HCT116 (cell line): ENCODE measurements around the gene P4HA1. TPM values are rescaled to one million over a fixed set of nuclear protein-coding genes. Genes with fewer than 3 reads are reported as not detected.

Experiments
- ATAC-seq: fragments of 200-7000 bp; cut with Tn5 transposase; 2 replicates; pipeline ENCODE4 v1.9.1; 2020; ENCODE audit warnings: mild to moderate bottlenecking, moderate library complexity
- BruUV-seq: library from RNA; stranded (reverse); fragments of 400-500 nt; replicated peaks from 2 replicates; lab custom pipeline; 2021; lab: Mats Ljungman, UMichigan
- CTCF ChIA-PET: fragments of 300-600 bp; sonication (Branson Sonifier 250); formaldehyde crosslinking; loops from one replicate; lab custom pipeline; 2021; ENCODE audit warnings: antibody characterized with exemption; lab: Charles Lee
- POLR2A ChIA-PET: fragments of 300-600, 350-600 bp; sonication (Branson Sonifier 250); formaldehyde crosslinking; loops from one replicate; lab custom pipeline; 2021; ENCODE audit warnings: antibody characterized with exemption; lab: Charles Lee
- RAD21 ChIA-PET, 2 experiments: fragments of 300-600 bp; sonication (Branson Sonifier 250); formaldehyde crosslinking; loops; one replicate each; lab custom pipeline; 2023; ENCODE audit warnings: low total read pairs in 2 of 2; ENCODE audit not compliant: uncharacterized antibody in 2 of 2, unreplicated experiment in 2 of 2, low non-redundant PET in 1 of 2; lab: Charles Lee
- DNase-seq: peaks from one replicate; pipeline ENCODE4 v3.0.0-alpha.2; 2010; ENCODE audit warnings: low read depth, low spot score
- H2AFZ ChIP-seq: fragments of 200-600 bp; shearing (Covaris generic), sonication (generic); 2 replicates; pipeline ENCODE4 v1.6.1; 2017; ENCODE audit warnings: low read depth, mixed run types, mixed read lengths, antibody characterized with exemption, low read length; ENCODE audit not compliant: poor library complexity, severe bottlenecking
- H3K27ac ChIP-seq: 2 replicates; pipeline ENCODE4 v1.5.1; 2012; ENCODE audit warnings: low read depth, low read length
- H3K27me3 ChIP-seq: fragments of 200-600 bp; sonication (generic); 2 replicates; pipeline ENCODE4 v1.6.1; 2016; ENCODE audit warnings: mixed run types, low read length, mixed read lengths; ENCODE audit not compliant: insufficient read depth
- H3K36me3 ChIP-seq, 2 experiments: fragments of 200-500 bp in 1 of 2; fragments of 200-600 bp in 1 of 2; sonication (Bioruptor generic) in 1 of 2; sonication (generic) in 1 of 2; 2 replicates each; pipeline versions ENCODE4 v1.5.1 to v1.6.1; 2014 to 2016; ENCODE audit warnings: low read length in 2 of 2, inconsistent platforms in 1 of 2, mixed read lengths in 1 of 2, mixed run types in 1 of 2; ENCODE audit not compliant: insufficient read depth in 2 of 2, control insufficient read depth in 1 of 2
- H3K4me1 ChIP-seq, 2 experiments: fragments of 200-600 bp in 1 of 2; sonication (generic) in 1 of 2; 2 replicates each; pipeline versions ENCODE4 v1.5.1 to v1.6.1; 2012 to 2017; ENCODE audit warnings: low read length in 2 of 2, inconsistent platforms in 1 of 2, mild to moderate bottlenecking in 1 of 2, mixed read lengths in 1 of 2, mixed run types in 1 of 2, moderate library complexity in 1 of 2; ENCODE audit not compliant: insufficient read depth in 2 of 2, control insufficient read depth in 1 of 2
- H3K4me2 ChIP-seq: fragments of 200-600 bp; sonication (generic); 2 replicates; pipeline ENCODE4 v1.6.1; 2017; ENCODE audit warnings: mixed run types, low read length, mixed read lengths
- H3K4me3 ChIP-seq, 2 experiments: fragments of 200-600 bp in 1 of 2; sonication (generic) in 1 of 2; replicated peaks in 1 of 2; 2 replicates each; pipeline ENCODE4 v1.5.1; 2011 to 2016; ENCODE audit warnings: low read length in 2 of 2, control low read depth in 1 of 2, low read depth in 1 of 2, mild to moderate bottlenecking in 1 of 2, mixed read lengths in 1 of 2, mixed run types in 1 of 2
- H3K79me2 ChIP-seq: fragments of 200-600 bp; sonication (generic); 2 replicates; pipeline ENCODE4 v1.6.1; 2017; ENCODE audit warnings: mild to moderate bottlenecking, mixed run types, low read length, moderate library complexity, mixed read lengths; ENCODE audit not compliant: insufficient read depth
- H3K9ac ChIP-seq: fragments of 200-600 bp; sonication (generic); 2 replicates; pipeline ENCODE4 v1.6.1; 2016; ENCODE audit warnings: low read length, mixed read lengths
- H3K9me2 ChIP-seq: fragments of 200-600 bp; sonication (generic), shearing (Covaris generic); 2 replicates; pipeline ENCODE4 v1.6.1; 2017; ENCODE audit warnings: mixed run types, mild to moderate bottlenecking, moderate library complexity; ENCODE audit not compliant: insufficient read depth
- H3K9me3 ChIP-seq, 2 experiments: fragments of 200-500 bp in 1 of 2; fragments of 200-600 bp in 1 of 2; sonication (Bioruptor generic) in 1 of 2; sonication (generic) in 1 of 2; 2 replicates each; pipeline ENCODE4 v1.6.1; 2014 to 2017; ENCODE audit warnings: low read length in 2 of 2, mixed read lengths in 2 of 2, inconsistent platforms in 1 of 2, low read depth in 1 of 2, mild to moderate bottlenecking in 1 of 2, mixed run types in 1 of 2, moderate library complexity in 1 of 2; ENCODE audit not compliant: control insufficient read depth in 1 of 2, insufficient read depth in 1 of 2
- H4K20me1 ChIP-seq: fragments of 200-600 bp; sonication (generic), shearing (Covaris generic); 2 replicates; pipeline ENCODE4 v1.6.1; 2017; ENCODE audit warnings: mixed run types, mild to moderate bottlenecking, moderate library complexity; ENCODE audit not compliant: insufficient read depth
- YY1 ChIP-seq: IDR thresholded peaks from 2 replicates; pipeline ENCODE4 v1.6.1; 2011; ENCODE audit warnings: low read length, low read depth, moderate library complexity, mild to moderate bottlenecking; ENCODE audit not compliant: insufficient replicate concordance; ENCODE audit errors: extremely low read depth
- ZNF274 ChIP-seq: fragments of 200-500 bp; sonication (Bioruptor generic); IDR thresholded peaks from 2 replicates; pipeline ENCODE4 v1.6.1; 2014; ENCODE audit warnings: mild to moderate bottlenecking, low read depth, low read length, inconsistent platforms
- intact Hi-C: fragments of 100-400 bp; cut with micrococcal nuclease; formaldehyde crosslinking; loops from 2 replicates; pipeline ENCODE4 v1.10.0; 2022
- total RNA-seq: library from RNA; stranded (reverse); gene quantifications from one replicate; pipeline ENCODE4 v1.2.1, GENCODE V29; 2021; ENCODE audit not compliant: unreplicated experiment
- TF ChIP-seq, protein P1 (sequence below): IDR thresholded peaks from 2 replicates; pipeline ENCODE4 v1.6.1; 2012; ENCODE audit warnings: low read depth
- TF ChIP-seq, protein P2 (sequence below): IDR thresholded peaks from 2 replicates; pipeline ENCODE4 v1.6.1; 2012

The P4HA1 gene
- total RNA-seq, 1 experiment from 2014 or later, result 49.7 TPM

DNA sequence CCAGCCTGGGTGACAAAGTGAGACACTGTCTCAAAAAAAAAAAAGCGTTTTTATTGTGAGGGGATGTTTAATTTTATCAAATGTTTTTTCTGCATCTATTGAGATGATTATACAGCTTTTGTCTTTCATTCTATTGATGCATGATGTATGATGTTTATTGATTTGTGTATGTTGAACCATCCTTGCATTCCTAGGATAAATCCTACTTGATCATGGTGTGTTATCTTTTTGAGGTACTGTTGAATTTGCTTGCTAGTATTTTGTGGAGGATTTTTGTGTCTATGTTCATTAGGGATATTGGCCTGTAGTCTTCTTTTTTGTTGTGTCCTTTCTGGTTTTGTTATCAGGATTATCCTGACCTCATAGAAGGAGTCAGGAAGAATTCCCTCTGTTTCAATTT lies 119.8 kb downstream of the P4HA1 start:
- Histone ChIP-seq H3K9me3 (peaks cover 12 to 16% of the 10 kb centered on the region in 2 experiments; a peak in 3 of 4 replicates), H3K4me1 (no peaks in the 10 kb centered on the region), H3K4me3 (no peak overlapping the region), H2AFZ (no peak overlapping the region), H3K79me2 (no peaks in the 10 kb centered on the region), H3K36me3 (no peaks in the 10 kb centered on the region), H3K9me2 (no peaks in the 10 kb centered on the region), H4K20me1 (no peaks in the 10 kb centered on the region), H3K27ac (no peak overlapping the region), H3K4me2 (no peak overlapping the region), H3K27me3 (no peaks in the 10 kb centered on the region), H3K9ac (no peak overlapping the region)
- ChIA-PET CTCF (no interaction called here), POLR2A (no interaction called here), RAD21 (no interaction called here)
- TF ChIP-seq, protein P1, sequence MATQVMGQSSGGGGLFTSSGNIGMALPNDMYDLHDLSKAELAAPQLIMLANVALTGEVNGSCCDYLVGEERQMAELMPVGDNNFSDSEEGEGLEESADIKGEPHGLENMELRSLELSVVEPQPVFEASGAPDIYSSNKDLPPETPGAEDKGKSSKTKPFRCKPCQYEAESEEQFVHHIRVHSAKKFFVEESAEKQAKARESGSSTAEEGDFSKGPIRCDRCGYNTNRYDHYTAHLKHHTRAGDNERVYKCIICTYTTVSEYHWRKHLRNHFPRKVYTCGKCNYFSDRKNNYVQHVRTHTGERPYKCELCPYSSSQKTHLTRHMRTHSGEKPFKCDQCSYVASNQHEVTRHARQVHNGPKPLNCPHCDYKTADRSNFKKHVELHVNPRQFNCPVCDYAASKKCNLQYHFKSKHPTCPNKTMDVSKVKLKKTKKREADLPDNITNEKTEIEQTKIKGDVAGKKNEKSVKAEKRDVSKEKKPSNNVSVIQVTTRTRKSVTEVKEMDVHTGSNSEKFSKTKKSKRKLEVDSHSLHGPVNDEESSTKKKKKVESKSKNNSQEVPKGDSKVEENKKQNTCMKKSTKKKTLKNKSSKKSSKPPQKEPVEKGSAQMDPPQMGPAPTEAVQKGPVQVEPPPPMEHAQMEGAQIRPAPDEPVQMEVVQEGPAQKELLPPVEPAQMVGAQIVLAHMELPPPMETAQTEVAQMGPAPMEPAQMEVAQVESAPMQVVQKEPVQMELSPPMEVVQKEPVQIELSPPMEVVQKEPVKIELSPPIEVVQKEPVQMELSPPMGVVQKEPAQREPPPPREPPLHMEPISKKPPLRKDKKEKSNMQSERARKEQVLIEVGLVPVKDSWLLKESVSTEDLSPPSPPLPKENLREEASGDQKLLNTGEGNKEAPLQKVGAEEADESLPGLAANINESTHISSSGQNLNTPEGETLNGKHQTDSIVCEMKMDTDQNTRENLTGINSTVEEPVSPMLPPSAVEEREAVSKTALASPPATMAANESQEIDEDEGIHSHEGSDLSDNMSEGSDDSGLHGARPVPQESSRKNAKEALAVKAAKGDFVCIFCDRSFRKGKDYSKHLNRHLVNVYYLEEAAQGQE, result no peak
- no peak for TF ChIP-seq ZNF274
- TF ChIP-seq, protein P2, sequence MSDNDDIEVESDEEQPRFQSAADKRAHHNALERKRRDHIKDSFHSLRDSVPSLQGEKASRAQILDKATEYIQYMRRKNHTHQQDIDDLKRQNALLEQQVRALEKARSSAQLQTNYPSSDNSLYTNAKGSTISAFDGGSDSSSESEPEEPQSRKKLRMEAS, result no peak
- TF ChIP-seq YY1, result no peak
- DNase-seq (no peak), ATAC-seq (no peak)
- no TSS peak for BruUV-seq
- intact Hi-C loops, result no loop called here

Other genes with a start within 250 kb of the P4HA1 start
- not detected for gene OIT3, start 203.1 kb downstream of the P4HA1 start, total RNA-seq
- not detected for gene PLA2G12B, start 142.1 kb downstream of the P4HA1 start, total RNA-seq
- gene NUDT13, start 13.6 kb upstream of the P4HA1 start, total RNA-seq, result 1.2 TPM
- gene ECD, start 71.1 kb upstream of the P4HA1 start, total RNA-seq, result 25.4 TPM
- 17.5 TPM for gene FAM149B1, start 71.3 kb upstream of the P4HA1 start, total RNA-seq
- 40.3 TPM for gene DNAJC9, start 150.4 kb upstream of the P4HA1 start, total RNA-seq
- 122 TPM for gene MRPS16, start 155.8 kb upstream of the P4HA1 start, total RNA-seq